NCI-H2171 treated with DMSO at 0.1 percent for 48 hours (cell line): ENCODE measurements around the gene RAB3C.

ENCODE experiments used
- DNase-seq: peaks from one replicate; lab custom pipeline; 2025; lab: John Stamatoyannopoulos, UW

Gene RAB3C

GRCh38 chr5:58731641-58732040 lies 148.8 kb downstream of the RAB3C start:
- DNase-seq: no peak

- no peak for DNase-seq
These were observed 152.8 kb downstream of the RAB3C start for GRCh38 chr5:58735637-58736036.

DNA sequence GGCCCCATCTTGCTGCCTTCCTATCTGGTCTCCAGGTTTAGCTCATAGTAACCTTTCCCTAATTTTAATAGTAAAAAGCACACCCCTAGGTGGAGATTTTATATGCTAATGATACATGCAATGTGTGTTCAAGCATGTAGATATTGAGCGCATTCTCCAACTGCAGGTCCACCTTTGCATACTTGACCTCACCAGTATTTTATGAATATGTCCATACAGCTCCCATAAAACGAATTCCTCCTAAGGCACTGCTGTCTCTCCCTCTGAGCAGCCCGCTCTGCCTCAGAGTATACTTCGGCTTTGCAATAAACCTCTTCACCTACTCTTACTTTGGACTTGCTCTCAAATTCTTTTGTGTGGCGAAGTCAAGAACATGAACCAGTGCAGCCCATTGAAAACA lies 153.3 kb downstream of the RAB3C start:
- DNase-seq: no peak

GRCh38 chr5:58737671-58738070 lies 154.8 kb downstream of the RAB3C start:
- DNase-seq: no peak

- DNase-seq: no peak
These were observed 155.5 kb downstream of the RAB3C start for GRCh38 chr5:58738336-58738735.

GRCh38 chr5:58739051-58739450 lies 156.2 kb downstream of the RAB3C start:
- DNase-seq: no peak

GRCh38 chr5:58740956-58741355 lies 158.1 kb downstream of the RAB3C start:
- DNase-seq: no peak

DNA sequence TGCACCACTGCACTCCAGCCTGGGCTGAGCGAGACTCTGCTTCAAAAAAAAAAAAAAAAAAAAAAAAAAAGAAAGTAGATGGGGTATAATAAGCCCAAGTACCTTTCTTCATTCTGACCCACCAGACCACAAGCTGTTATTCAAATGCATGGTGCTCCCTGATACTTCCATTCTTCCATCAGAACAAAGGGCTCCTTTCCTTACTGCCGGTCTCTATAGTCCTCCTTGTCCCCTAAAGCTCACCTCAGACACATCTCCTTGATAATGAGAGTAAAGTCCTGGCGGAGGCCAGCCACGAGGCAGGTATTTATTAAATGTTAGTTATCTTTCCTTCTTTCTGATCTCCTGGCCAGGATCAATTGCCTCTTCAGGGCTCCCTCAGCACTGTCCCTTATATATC lies 162.5 kb downstream of the RAB3C start:
- DNase-seq: no peak

DNA sequence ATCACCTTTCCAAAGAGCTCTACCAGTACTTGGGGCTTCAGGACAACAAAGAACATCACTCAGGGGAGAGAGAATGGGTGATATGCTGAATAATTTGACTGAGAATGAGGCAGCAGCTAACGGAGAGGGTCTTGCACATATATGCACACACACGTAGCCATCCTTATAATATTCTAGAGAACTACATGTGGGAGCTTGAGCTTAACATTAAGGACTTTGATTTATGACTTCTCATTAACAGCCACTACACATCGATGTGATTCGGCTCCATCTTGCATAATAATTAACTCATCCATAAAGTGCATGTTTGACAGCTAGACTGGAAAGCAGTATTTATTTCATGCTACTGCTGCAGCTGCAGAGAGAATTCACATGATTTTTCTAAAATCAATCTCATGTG lies 163.4 kb downstream of the RAB3C start:
- no peak for DNase-seq

GRCh38 chr5:58750036-58750435 lies 167.2 kb downstream of the RAB3C start:
- no peak for DNase-seq

DNA sequence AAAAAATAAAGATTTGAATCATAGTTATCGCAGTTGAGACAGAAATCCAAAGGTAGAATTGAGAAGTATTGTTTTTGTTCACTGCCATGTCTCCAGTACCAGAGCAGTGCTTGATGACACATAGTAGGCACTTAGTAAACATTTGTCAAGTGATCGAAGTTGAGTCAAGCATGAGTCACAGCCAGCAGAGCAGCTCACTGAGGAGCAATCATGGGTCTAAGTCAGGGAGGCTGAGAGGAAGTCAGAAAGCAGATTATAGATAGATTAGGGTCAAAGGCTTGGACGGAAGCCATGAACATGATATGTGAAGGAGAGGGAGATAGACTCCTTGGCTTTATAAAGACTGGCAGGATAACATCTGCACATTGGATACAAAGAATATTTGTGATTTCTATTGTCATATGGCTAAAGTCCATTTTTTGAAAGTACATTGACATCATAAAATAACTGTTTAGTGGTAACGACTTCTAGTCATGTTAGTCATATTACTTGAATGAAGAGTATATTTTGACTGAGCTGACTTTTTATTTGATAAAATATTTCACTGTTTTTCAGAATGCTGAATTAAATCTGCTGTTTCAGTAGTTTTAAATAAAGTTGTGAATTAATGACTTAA lies 168.5 kb downstream of the RAB3C start:
- DNase-seq: no peak

- DNase-seq: no peak
These were observed 169.2 kb downstream of the RAB3C start for GRCh38 chr5:58752104-58752503.

- DNase-seq: no peak
These were observed 170.6 kb downstream of the RAB3C start for GRCh38 chr5:58753446-58753845.

DNA sequence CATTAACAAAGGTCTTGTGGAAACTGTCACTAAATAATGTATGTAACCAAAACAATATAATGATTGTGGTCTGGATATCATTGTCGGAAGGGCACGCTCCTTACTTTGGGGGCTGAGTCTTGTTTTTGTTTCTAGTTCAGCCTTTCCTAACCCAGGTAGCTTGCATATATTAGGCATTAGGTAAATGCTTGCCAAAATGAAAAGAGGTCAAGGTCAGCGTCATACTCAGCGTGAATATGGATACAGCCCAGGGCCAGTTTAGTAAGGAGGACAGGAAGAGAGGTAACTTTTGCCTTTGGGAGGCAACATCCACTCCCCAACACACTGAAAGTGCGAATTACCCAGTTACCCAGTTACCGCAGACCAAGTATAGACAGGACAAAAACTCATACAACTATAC lies 171.4 kb downstream of the RAB3C start:
- DNase-seq: no peak

GRCh38 chr5:58755397-58755796 lies 172.5 kb downstream of the RAB3C start:
- no peak for DNase-seq

GRCh38 chr5:58759745-58760144 lies 176.9 kb downstream of the RAB3C start:
- DNase-seq: no peak

DNA sequence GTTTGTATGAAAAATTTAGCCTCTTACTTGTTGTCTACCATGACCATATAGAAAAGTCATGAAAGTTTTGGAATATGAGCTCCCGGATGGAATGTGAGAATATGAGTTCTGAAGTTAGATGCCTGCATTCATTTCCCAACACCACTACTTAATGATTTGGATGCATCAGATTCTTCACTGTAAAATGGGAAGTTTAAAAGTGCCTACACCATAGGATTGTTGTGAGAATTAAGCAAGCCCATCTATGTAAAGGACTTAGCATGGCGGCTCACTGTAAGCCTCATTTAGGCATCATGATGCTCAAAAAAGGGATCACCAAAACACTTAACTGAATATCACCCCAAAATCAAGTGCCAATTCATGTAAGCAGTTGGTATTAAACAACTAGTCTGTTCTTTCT lies 177.3 kb downstream of the RAB3C start:
- no peak for DNase-seq

DNA sequence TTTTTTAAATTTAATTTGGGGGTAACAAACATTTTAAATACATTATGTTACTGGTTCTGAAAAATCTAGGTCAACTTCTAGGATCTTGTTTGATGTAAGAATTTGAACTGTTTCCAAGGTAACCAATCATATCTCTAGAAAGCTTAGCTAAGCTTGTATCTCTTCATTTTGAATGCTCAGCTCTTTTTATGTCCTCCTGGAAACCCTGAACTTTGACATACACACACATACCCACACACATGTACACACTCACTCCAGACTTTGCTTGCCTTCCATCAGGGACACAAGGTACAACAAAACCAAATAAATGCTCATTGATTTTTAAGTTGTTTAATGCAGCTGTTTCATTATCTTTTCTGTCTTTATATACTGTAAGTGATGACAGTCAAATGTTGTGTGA lies 178.5 kb downstream of the RAB3C start:
- DNase-seq: no peak

DNA sequence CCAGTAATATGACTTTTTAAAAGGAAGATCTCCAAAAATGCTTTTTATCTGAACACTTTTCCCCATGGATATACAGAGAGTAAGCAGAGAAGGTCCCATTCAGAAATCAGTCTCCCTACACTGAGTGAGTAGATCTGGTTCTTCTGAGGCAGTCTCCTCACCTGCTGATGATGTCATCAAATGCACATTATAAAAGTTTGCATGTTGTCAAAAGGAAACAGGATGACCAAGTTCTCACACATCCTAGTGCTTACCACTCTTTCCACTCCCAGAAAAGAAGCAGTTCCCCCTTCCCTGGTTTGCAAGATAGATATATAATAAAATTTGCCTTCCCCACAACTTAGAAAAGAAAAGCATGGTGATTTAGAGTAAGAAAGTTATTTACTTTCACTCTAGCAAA lies 180.5 kb downstream of the RAB3C start:
- no peak for DNase-seq

- no peak for DNase-seq
These were observed 181.3 kb downstream of the RAB3C start for GRCh38 chr5:58764199-58764598.

DNA sequence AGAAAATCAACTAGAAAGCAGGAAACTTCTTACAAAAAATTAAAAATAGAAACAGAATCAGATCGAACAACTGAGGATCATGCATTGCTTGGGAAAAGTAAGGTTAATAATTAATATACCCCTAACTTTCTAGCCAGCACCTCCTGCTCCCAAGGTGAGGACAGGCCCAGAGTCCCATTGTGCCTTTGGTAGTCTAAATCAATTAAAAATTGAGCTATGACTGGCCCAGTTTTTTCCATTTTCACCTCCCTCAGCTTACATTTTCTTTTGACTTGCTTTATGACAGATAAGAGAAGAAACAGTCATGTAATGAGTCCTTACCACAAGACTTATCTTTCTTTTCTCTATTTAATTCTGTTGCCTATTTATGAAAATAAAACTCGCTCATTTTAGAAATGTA lies 182.2 kb downstream of the RAB3C start:
- no peak for DNase-seq

DNA sequence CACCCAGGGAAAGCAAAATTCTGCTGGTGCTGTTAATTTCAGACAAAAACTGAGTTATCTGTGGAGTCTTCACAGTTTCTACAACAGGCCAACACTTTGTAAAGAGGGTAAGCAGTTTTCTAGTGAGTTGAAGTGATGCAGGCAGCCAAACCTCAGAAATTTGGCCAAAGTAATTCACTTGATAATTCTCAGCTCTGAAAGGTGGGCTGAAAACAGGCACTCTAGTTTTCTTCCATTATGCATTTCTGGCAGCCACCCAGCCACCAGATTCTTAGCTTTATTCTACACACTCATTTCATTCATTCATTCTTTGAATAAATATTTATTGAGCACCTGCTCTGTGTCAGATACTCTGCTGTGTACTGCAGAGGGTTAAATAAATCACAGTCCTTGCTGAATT lies 184.2 kb downstream of the RAB3C start:
- no peak for DNase-seq

- DNase-seq: no peak
These were observed 187.3 kb downstream of the RAB3C start for GRCh38 chr5:58770136-58770535.

DNA sequence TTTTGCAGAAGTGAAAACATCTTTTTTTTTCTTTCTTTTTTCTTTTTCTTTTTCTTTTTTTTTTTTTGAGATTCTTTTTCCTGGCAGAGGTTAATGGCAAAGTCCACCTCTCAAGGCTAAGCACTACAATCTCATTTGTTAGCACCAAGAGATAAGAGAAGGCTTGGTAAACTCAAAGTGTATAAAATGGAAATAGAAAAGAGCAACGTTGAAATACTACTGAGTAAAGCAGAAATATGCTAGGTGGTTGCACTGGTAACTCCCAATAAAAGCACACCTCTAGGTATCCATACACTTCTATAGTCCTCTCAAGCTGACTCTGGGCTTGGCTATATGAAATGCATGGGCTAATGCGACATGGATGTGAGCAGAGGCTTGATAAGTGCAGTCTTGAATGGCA lies 188.9 kb downstream of the RAB3C start:
- no peak for DNase-seq
